ENCODE measurements around the gene VDAC2. TPM values are rescaled to one million over a fixed set of nuclear protein-coding genes. Genes with fewer than 3 reads are reported as not detected.
A peak's percentile ranks its signal among the peaks of the same experiment; 100 is the strongest.
"Not testable (repeated sequence)": the region's sequence is repeated elsewhere in the genome, so short reads cannot be mapped to it uniquely, and the experiment has no call there.

VDAC2 gene
- total RNA-seq, 1 experiment from 2014 or later = 354 TPM

GRCh38 chr10:75199949-75200348 lies 10.6 kb upstream of the VDAC2 start:
- DNase-seq (ENCODE audit: low spot score) = not testable (repeated sequence)

- no peak for DNase-seq (ENCODE audit: low spot score)
Measured at GRCh38 chr10:75201793-75202307, 8.7 kb upstream of the VDAC2 start.

- DNase-seq (ENCODE audit: low spot score) = peak; percentile 61
Measured at GRCh38 chr10:75202321-75203045, 8.1 kb upstream of the VDAC2 start.

GRCh38 chr10:75203046-75203620 lies 7.5 kb upstream of the VDAC2 start:
- not testable (repeated sequence) for DNase-seq (ENCODE audit: low spot score)

GRCh38 chr10:75203724-75204123 lies 6.9 kb upstream of the VDAC2 start:
- DNase-seq (ENCODE audit: low spot score) = no peak

- no peak for DNase-seq (ENCODE audit: low spot score)
Measured at GRCh38 chr10:75205908-75206307, 4.7 kb upstream of the VDAC2 start.

GRCh38 chr10:75206638-75207037 lies 4.0 kb upstream of the VDAC2 start:
- not testable (repeated sequence) for DNase-seq (ENCODE audit: low spot score)

- DNase-seq (ENCODE audit: low spot score) = no peak
Measured at GRCh38 chr10:75207079-75207856, 3.3 kb upstream of the VDAC2 start.

- no peak for DNase-seq (ENCODE audit: low spot score)
Measured at GRCh38 chr10:75207857-75208144, 2.8 kb upstream of the VDAC2 start.

GRCh38 chr10:75208181-75208580 lies 2.4 kb upstream of the VDAC2 start:
- no peak for DNase-seq (ENCODE audit: low spot score)

- no peak for DNase-seq (ENCODE audit: low spot score)
Measured at GRCh38 chr10:75209086-75209920, 1.3 kb upstream of the VDAC2 start.

- peak; percentile 65 for DNase-seq (ENCODE audit: low spot score)
Measured at GRCh38 chr10:75209921-75210281, 695 bp upstream of the VDAC2 start.

- DNase-seq (ENCODE audit: low spot score) = peak; percentile 61
Measured at GRCh38 chr10:75211007-75211691, 553 bp downstream of the VDAC2 start.

- no peak for DNase-seq (ENCODE audit: low spot score)
Measured at GRCh38 chr10:75212343-75212742, 1.7 kb downstream of the VDAC2 start.

GRCh38 chr10:75220274-75220673 lies 9.7 kb downstream of the VDAC2 start:
- DNase-seq (ENCODE audit: low spot score) = no peak

- not testable (repeated sequence) for DNase-seq (ENCODE audit: low spot score)
Measured at GRCh38 chr10:75221492-75221891, 10.9 kb downstream of the VDAC2 start.

- DNase-seq (ENCODE audit: low spot score) = no peak
Measured at GRCh38 chr10:75223507-75223906, 12.9 kb downstream of the VDAC2 start.

- no peak for DNase-seq (ENCODE audit: low spot score)
Measured at GRCh38 chr10:75226095-75226494, 15.5 kb downstream of the VDAC2 start.

- no peak for DNase-seq (ENCODE audit: low spot score)
Measured at GRCh38 chr10:75226656-75227055, 16.1 kb downstream of the VDAC2 start.

- DNase-seq (ENCODE audit: low spot score) = no peak
Measured at GRCh38 chr10:75228278-75228677, 17.7 kb downstream of the VDAC2 start.

GRCh38 chr10:75228834-75229233 lies 18.2 kb downstream of the VDAC2 start:
- no peak for DNase-seq (ENCODE audit: low spot score)

Measured in A172 (cell line).